Mesenteric fat pad (tissue), 1 donor: ENCODE measurements around the gene DGUOK. TPM values are rescaled to one million over a fixed set of nuclear protein-coding genes. Genes with fewer than 3 reads are reported as not detected.
"Not testable (repeated sequence)": the region's sequence is repeated elsewhere in the genome, so short reads cannot be mapped to it uniquely, and the experiment has no call there.

Source experiments
- DNase-seq: peaks from one replicate; pipeline ENCODE4 v3.0.0-alpha.2; 2020; ENCODE audit warnings: low spot score
- total RNA-seq: library from RNA; stranded (reverse); fragmentation: NEBNext Ultra II Directional; extraction: Animal tissue kit (Norgen Biotek cat#: 25700); gene quantifications from one replicate; pipeline ENCODE4 v1.2.1, GENCODE V29; 2021
- donor health status: DM: yes; HTN: yes; CAD: no.

The DGUOK gene
- total RNA-seq, 1 donor from 2014 or later, result 44.2 TPM

GRCh38 chr2:73920577-73921545, 5.8 kb upstream of the DGUOK start:
- DNase-seq, result no peak

GRCh38 chr2:73921581-73921980, 5.1 kb upstream of the DGUOK start:
- no peak for DNase-seq

DNA sequence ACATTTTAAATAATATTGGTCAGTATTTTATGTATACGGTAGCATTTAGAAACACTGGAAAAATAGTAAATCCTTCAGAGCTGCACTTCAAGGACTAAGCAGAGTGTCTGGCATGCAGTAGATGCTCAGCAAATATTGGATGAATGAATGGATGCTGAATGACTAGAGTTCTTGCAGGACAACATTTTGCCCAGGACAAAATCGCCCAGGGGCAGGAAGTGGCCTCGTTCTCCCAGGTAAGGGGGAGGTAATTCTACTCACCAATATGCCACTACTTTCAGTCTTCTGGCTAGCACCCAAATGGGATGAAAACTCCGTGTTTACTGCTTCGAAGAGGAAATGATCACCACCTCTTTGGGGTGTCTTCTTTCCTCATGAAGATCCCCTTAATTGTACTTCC, 4.0 kb upstream of the DGUOK start:
- DNase-seq, result no peak

DNA sequence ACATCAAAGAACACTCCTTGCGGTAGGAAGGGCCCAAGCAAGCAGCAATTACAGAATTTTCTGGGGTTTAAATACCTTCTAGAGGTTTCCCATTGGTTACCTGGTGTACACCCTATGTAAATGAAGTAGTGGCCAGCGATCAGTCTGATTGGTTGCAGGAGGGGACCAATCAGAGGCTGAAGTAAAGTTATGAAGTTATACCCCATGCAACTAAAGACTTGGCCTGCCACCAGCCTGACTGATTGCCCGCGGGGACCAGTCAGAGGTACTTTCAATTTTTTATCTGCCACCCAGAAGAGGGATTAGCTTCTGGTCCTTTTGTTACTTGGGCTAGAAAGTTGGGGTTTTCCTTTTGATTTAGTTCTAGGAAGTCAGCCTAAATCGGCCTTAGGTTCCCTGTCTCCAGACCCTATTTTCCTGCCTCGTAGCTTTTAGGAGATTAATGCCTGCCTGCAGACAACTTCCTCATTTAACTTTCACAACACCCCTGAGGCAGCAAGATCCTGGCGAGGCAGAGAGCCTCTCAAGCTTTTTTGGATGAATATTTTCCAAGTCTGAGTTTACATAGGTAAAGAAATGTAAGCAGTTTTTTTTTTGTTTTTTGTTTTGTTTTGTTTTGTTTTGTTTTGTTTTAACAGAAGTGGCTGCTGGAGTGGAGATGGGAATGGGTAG, 1.5 kb upstream of the DGUOK start:
- no peak for DNase-seq

GRCh38 chr2:73925853-73926492, 707 bp upstream of the DGUOK start:
- no peak for DNase-seq

DNA sequence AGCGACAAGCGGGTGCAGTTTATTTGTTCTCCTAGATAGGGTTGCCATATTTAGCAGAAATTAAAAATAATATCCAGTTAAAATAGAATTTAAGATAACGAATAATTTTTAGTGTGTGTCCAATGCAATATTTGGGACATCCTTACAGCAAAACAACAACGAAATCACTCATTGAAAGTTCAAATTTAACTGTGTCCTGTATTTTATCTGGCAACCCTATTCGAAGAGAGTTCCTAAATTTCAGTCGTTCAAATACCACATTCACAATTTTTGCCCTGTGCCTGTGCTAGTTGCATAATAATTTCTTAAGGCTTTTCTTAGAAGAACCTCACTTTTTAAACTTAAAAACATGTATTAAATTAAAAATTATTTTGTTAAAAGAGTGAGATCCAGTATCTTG, 664 bp downstream of the DGUOK start:
- DNase-seq, result no peak

GRCh38 chr2:73928963-73929347, 2.3 kb downstream of the DGUOK start:
- DNase-seq, result no peak

DNA sequence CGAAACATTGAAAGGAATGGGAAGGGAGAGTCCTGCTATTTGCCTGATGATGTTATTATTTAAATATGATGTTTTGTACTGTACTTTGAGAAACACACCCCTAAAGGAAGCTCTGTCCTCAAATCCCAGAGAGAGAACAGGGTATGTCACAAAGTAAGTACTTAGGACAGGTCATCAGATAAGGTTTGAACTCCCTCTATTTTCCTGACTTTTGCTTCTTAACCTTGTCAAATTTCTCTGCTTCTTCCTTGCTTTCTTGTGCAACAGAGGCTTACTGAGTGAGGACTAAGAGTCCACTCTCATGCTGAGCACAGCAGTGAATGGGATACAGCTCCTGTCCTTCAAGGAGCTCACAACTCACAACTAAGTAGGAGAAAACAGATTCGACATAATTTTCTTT, 3.7 kb downstream of the DGUOK start:
- DNase-seq, result no peak

GRCh38 chr2:73931531-73932500, 5.1 kb downstream of the DGUOK start:
- no peak for DNase-seq

DNA sequence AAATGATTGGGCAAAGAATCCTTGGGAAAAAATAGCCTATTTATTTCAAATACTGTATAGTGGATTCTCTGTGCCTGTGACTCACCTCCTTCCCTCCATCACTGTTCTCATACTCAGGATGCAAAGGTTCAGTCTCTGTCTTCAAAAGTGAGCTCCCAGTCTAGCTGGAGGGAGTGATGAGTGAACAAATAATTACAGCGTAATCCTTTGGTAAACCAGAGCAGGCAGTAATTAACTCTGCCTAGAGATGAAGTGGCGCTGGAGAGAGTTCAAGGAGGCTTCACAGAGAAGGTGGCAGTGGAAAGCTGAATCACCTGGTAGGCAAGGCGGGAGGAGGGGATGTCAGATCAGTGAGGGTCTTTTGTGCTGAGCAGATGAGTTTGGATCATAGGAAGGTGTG, 6.5 kb downstream of the DGUOK start:
- DNase-seq, result no peak

GRCh38 chr2:73935641-73936040, 9.0 kb downstream of the DGUOK start:
- DNase-seq, result no peak

DNA sequence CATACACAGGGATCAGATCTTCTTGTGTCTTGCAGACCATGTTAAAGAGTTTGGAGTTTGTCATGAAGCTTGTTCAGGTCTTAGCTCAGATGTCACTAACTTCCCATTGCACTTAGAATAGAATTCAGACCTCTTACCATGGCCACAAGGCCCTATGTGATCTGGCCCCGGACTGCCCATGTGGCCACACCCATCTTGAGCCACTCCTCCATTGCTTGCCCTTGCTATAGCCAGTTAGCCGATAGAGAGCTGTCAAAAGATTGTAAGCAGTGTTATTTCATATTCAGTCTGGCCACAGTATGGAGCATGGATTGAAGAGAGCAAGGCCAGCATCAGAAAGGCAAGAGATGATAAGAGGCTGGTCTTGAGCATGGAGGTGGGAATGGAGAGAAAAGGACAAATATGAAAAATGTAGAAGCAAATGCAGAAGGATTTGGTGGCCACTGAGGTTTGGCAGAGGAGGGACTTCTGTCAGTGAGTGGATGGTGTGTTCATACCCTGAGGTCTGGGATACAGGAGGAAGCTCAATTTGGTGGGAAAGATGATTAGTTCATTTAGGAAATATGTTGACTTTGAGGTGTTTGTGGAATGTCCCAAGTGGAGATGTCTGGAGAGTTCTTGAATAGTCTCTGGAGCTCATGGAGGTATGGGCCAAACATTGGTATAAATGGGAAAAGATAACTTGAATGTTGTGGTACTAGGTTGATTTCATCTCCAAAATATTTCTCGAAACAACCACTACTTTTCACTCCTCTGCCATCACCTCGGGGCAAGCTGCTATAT, 10.6 kb downstream of the DGUOK start:
- DNase-seq, result no peak

- DNase-seq, result no peak
These were observed 11.2 kb downstream of the DGUOK start for GRCh38 chr2:73937899-73938298.

DNA sequence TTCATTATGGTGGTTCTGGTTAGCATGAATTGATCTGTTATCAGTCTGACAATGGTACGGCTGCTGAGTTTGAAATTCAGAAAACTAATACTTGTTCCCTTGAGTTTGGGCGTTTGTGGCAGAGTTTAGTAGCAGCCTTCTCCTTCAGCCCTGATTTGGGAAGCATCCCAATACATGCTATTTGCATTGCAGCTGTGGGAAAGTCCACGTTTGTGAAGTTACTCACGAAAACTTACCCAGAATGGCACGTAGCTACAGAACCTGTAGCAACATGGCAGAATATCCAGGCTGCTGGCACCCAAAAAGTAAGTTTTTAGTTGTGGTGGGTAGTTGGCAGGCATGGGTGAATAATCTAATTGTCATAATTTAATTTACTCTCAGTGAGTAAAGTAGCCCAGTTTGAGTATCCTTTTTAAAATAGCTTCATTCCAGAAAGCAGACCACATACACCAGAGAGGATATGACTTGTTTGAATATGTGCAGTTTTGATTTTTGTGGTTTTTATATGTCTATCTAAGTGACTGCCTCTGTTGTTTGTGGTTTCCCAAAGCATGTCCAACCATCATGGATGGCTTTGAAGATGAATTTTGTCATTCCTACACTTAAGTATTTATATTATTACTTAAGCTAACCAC, 12.2 kb downstream of the DGUOK start:
- DNase-seq, result no peak

DNA sequence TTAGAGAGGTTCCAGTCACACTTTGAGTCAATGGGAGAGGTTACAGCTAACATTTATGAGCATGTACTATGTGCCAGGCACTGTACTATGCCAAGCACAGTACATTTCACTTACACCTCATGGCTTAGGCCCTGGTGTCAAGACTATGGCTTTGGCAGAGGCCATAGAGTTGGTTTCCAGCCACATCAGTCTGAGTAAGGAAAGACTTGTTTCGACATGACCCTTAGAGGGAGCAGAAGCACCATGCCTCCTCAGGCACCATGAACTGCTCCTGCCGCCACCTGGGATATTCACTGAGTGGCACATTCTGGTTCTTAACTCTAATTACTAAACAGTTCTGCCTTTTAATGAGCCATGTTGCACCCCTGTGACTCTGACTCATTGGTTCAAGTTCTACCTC, 12.7 kb downstream of the DGUOK start:
- no peak for DNase-seq

DNA sequence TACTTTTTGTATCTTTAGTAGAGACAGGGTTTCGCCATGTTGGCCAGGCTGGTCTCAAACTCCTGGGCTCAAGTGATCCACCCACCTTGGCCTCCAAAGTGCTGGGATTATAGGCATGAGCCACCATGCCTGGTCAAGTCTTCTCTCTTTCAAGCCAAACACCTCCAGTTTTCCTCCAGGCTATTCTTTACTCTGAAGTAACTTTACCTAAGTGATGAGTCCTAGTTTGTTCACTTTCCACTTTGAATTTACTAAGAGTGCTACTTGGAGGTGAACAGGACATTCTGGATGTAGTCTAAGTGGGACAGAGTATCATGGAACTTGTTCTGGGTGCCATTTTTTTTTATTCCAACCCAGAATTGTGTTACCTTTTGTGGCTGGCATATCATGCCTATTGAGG, 13.4 kb downstream of the DGUOK start:
- DNase-seq, result not testable (repeated sequence)

GRCh38 chr2:73942664-73943063, 16.0 kb downstream of the DGUOK start:
- no peak for DNase-seq

- no peak for DNase-seq
These were observed 18.0 kb downstream of the DGUOK start for GRCh38 chr2:73944714-73945113.

DNA sequence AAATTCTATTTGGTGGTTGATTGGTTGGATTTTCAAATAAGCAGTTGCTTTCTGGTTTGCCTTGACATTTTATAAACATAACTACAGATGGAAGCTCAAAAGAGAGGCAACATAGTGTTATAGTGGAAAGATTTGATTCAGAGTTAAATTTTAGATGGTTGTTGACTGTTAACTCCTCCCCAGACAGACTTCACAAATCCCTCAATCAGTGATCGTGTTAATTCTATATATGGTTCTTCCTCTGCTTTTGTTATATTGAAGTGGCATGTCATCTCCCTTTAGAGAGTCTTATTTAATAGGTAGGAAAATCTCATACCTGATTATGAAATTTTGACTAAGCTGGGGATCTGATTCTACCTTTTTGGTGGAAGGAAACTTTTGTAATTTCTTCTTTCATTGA, 19.5 kb downstream of the DGUOK start:
- DNase-seq, result no peak

DNA sequence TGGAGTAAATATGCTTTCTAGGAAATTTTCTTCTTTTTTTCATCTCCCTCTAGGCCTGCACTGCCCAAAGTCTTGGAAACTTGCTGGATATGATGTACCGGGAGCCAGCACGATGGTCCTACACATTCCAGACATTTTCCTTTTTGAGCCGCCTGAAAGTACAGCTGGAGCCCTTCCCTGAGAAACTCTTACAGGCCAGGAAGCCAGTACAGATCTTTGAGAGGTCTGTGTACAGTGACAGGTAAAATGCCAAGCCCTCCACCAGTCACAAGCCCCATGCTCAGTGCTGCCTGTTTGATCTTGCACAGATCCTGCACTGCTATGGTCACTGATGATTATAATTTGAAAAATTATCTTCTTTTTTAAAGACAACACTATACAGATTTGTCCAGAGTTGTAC, 20.0 kb downstream of the DGUOK start:
- no peak for DNase-seq
